OCI-LY3 (cell line): Measurements from ENCODE around the gene TAF10.

Experiments
- H2AFZ ChIP-seq: fragments of 200-600, 300-600 bp; shearing (Covaris generic); 2 replicates; pipeline ENCODE4 v1.6.0; 2014; ENCODE audit warnings: antibody characterized with exemption, low read depth, low read length
- H3K27ac ChIP-seq: fragments of 200-600, 300-600 bp; sonication (generic); 2 replicates; pipeline ENCODE4 v1.5.1; 2014; ENCODE audit warnings: mild to moderate bottlenecking, low read length, moderate library complexity, mixed read lengths
- H3K27me3 ChIP-seq: fragments of 200-600, 300-600 bp; sonication (generic); 2 replicates; pipeline ENCODE4 v1.6.1; 2014; ENCODE audit warnings: low read depth, low read length, mixed read lengths
- H3K36me3 ChIP-seq: fragments of 200-600, 300-600 bp; sonication (generic); replicated peaks from 2 replicates; pipeline ENCODE3; 2014; ENCODE audit warnings: low read depth, low read length, mixed read lengths
- H3K4me1 ChIP-seq: fragments of 300-600, 200-600 bp; sonication (generic); 2 replicates; pipeline ENCODE4 v1.6.1; 2014; ENCODE audit warnings: low read length, mixed read lengths
- H3K4me2 ChIP-seq: fragments of 200-600, 300-600 bp; sonication (generic); 2 replicates; pipeline ENCODE4 v1.6.1; 2014; ENCODE audit warnings: low read length, mixed read lengths
- H3K4me3 ChIP-seq: fragments of 300-600, 200-600 bp; sonication (generic); 2 replicates; pipeline ENCODE4 v1.5.1; 2014; ENCODE audit warnings: antibody characterized with exemption, mild to moderate bottlenecking, low read length, moderate library complexity
- H3K79me2 ChIP-seq: fragments of 300-600, 200-600 bp; shearing (Covaris generic); 2 replicates; pipeline ENCODE4 v1.6.1; 2014; ENCODE audit warnings: mild to moderate bottlenecking, low read length, mixed read lengths
- H3K9ac ChIP-seq: fragments of 300-600, 200-600 bp; shearing (Covaris generic); 2 replicates; pipeline ENCODE4 v1.6.0; 2014; ENCODE audit warnings: mild to moderate bottlenecking, low read length, moderate library complexity
- H3K9me3 ChIP-seq: fragments of 200-600, 300-600 bp; shearing (Covaris generic); 2 replicates; pipeline ENCODE4 v1.6.1; 2014; ENCODE audit warnings: low read length, mixed read lengths; ENCODE audit not compliant: insufficient read depth
- H4K20me1 ChIP-seq: fragments of 200-600, 300-600 bp; sonication (generic); 2 replicates; pipeline ENCODE4 v1.6.1; 2016; ENCODE audit warnings: low read length, mixed read lengths; ENCODE audit not compliant: insufficient read depth
- CTCF ChIP-seq: fragments of 200-600, 300-600 bp; sonication (generic); IDR thresholded peaks from 2 replicates; pipeline ENCODE4 v1.5.1; 2014; ENCODE audit warnings: antibody characterized with exemption, low read length, low read depth
- EZH2phosphoT487 ChIP-seq: fragments of 200-600 bp; shearing (Covaris generic); IDR thresholded peaks from 2 replicates; pipeline ENCODE4 v1.6.1; 2018; ENCODE audit warnings: antibody characterized with exemption, mixed run types, low read depth

The TAF10 gene

GRCh38 chr11:6625832-6626420, 13.9 kb upstream of the TAF10 start:
- Histone ChIP-seq H4K20me1 (no peaks in the 10 kb centered on the region), H3K9me3 (no peaks in the 10 kb centered on the region), H2AFZ (no peak overlapping the region), H3K4me2 (no peak overlapping the region), H3K4me1 (peaks cover 12% of the 10 kb centered on the region), H3K79me2 (no peaks in the 10 kb centered on the region), H3K9ac (no peak overlapping the region), H3K27me3 (no peaks in the 10 kb centered on the region), H3K27ac (no peak overlapping the region), H3K36me3 (no peaks in the 10 kb centered on the region), H3K4me3 (no peak overlapping the region)
- TF ChIP-seq CTCF (no peak), EZH2phosphoT487 (no peak)

DNA sequence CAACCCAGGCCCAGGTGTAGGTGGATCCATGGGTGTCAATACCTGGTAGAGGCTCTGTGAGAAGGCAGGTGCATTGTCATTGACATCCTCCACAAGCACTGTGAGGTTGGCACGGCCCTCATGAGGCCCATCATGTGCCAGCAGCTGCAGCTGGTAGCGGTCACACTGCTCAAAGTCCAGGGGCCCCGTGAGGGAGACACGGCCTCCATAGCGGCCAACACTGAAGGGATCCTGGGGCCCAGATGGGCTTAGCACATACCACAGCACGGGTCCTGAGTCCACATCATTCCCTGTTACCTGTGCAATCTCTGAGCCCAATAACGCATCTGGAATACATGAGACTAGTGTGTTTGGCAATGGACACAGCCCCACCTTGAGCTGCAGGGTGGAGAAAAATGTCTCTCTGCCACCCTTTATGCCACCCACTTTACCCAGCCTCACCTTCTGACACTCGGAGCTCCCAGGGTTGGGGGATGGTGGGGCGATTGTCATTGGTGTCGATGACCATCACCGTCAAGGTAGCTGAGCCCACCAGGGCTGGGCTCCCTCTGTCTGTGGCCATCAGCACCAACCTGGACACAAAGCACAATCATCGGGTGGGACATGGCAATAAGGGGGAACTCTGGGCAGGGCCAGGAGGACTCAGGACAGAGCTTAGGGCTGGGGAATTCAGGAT, 13.3 kb upstream of the TAF10 start:
- Histone ChIP-seq H4K20me1 (no peaks in the 10 kb centered on the region), H3K27me3 (no peaks in the 10 kb centered on the region), H3K9ac (no peak overlapping the region), H3K36me3 (no peaks in the 10 kb centered on the region), H3K4me1 (peaks cover 12% of the 10 kb centered on the region), H2AFZ (no peak overlapping the region), H3K4me2 (no peak overlapping the region), H3K4me3 (no peak overlapping the region), H3K79me2 (no peaks in the 10 kb centered on the region), H3K9me3 (no peaks in the 10 kb centered on the region), H3K27ac (no peak overlapping the region)
- no peak for TF ChIP-seq EZH2phosphoT487
- no peak for TF ChIP-seq CTCF

- Histone ChIP-seq H3K4me1 (peaks cover 19% of the 10 kb centered on the region), H3K27me3 (no peaks in the 10 kb centered on the region), H3K79me2 (peaks cover 2% of the 10 kb centered on the region; the same call in 1 of the 2 replicates), H2AFZ (no peak overlapping the region), H3K27ac (no peak overlapping the region), H3K4me3 (no peak overlapping the region), H3K9me3 (no peaks in the 10 kb centered on the region), H3K4me2 (no peak overlapping the region), H3K9ac (no peak overlapping the region), H3K36me3 (no peaks in the 10 kb centered on the region), H4K20me1 (no peaks in the 10 kb centered on the region)
- TF ChIP-seq CTCF: no peak
- TF ChIP-seq EZH2phosphoT487: no peak
Observed at GRCh38 chr11:6623391-6624363, 11.7 kb upstream of the TAF10 start.
